ENCODE data around the gene FNDC3B. TPM values are rescaled to one million over a fixed set of nuclear protein-coding genes. Genes with fewer than 3 reads are reported as not detected.

Gene FNDC3B
- total and polyA plus RNA-seq, 7 donors = 16.2 to 93.9 (median 50.3) TPM

DNA sequence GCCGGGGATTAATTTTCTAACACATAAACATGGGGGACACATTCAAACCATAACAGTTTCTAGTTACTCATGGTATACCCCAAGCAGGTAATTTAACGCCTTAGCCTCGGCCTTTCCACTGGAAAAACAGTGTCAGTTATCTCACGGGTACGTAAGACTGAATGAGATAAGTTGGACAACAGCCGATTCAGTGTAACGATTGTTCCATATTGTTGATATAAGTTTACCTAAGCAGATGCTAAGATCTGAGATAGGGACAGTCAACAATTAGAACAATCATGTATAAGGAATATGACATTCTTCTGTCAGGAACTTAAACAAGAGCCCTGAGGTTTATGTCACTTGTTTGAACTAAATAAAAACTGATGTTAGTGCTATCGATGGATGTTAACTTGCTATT lies 278.1 kb downstream of the FNDC3B start:
- Histone ChIP-seq H3K36me3 (peaks cover 0 to 4% (median 0%) of the 10 kb centered on the region in 4 donors), H3K27me3 (no peaks in the 10 kb centered on the region), H3K4me3 (no peak overlapping the region), H3K9me3 (no peaks in the 10 kb centered on the region), H3K4me1 (peaks cover 0 to 95% (median 83%) of the 10 kb centered on the region in 4 donors), H3K27ac (peak overlapping the region; percentile 64 to 89 (median 74))
- intact Hi-C loops (cut with DNase I) = loop anchor here (5.0 kb wide), 2 partner anchors 60 to 190 kb away; no protein-coding TSS in a partner anchor
- TF ChIP-seq POLR2AphosphoS5 (IDR thresholded peaks at IDR 0.05) = no peak
- no peak for TF ChIP-seq POLR2A (IDR thresholded peaks at IDR 0.05)
- TF ChIP-seq EP300 (IDR thresholded peaks at IDR 0.05) = no peak
- no peak for TF ChIP-seq CTCF (IDR thresholded peaks at IDR 0.05)
- 76 to 88% methylated on average over 8 of the region's 8 CpGs for WGBS, 2 donors
- DNase-seq = no peak

GRCh38 chr3:172317984-172318383 lies 278.6 kb downstream of the FNDC3B start:
- peaks cover 0 to 90% (median 78%) of the 10 kb centered on the region in 4 donors for H3K4me1 ChIP-seq
- H3K4me3 ChIP-seq = no peak overlapping the region
- intact Hi-C loops (cut with DNase I) = loop anchor here (5.0 kb wide), 2 partner anchors 61 to 191 kb away; no protein-coding TSS in a partner anchor
- TF ChIP-seq EP300 (IDR thresholded peaks at IDR 0.05) = peak in 1 of 4 donors; percentile 52
- TF ChIP-seq POLR2AphosphoS5 (IDR thresholded peaks at IDR 0.05) = peak in 3 of 4 donors; percentile 61 to 88 (median 62)
- no peak for TF ChIP-seq CTCF (IDR thresholded peaks at IDR 0.05)
- 4 to 13% methylated on average over 1 of the region's 1 CpG for WGBS, 2 donors
- no peaks in the 10 kb centered on the region for H3K9me3 ChIP-seq
- H3K27me3 ChIP-seq = no peaks in the 10 kb centered on the region
- H3K36me3 ChIP-seq = peaks cover 0 to 1% (median 0%) of the 10 kb centered on the region in 4 donors
- peak; percentile 73 for DNase-seq
- peak overlapping the region; percentile 64 to 89 (median 74) for H3K27ac ChIP-seq

GRCh38 chr3:172319595-172319994 lies 280.2 kb downstream of the FNDC3B start:
- TF ChIP-seq CTCF (IDR thresholded peaks at IDR 0.05) = no peak
- peak in 2 of 4 donors; percentile 1 to 43 for TF ChIP-seq EP300 (IDR thresholded peaks at IDR 0.05)
- no peak for TF ChIP-seq POLR2A (IDR thresholded peaks at IDR 0.05)
- peak in 3 of 4 donors; percentile 42 to 66 (median 59) for TF ChIP-seq POLR2AphosphoS5 (IDR thresholded peaks at IDR 0.05)
- H3K27ac ChIP-seq = peak overlapping the region; percentile 64 to 89 (median 74)
- no peak for DNase-seq
- intact Hi-C loops (cut with DNase I) = loop anchor here (5.0 kb wide), 2 partner anchors 62 to 192 kb away; no protein-coding TSS in a partner anchor
- no peaks in the 10 kb centered on the region for H3K27me3 ChIP-seq
- WGBS, 2 donors = 87% methylated on average over 8 of the region's 8 CpGs
- no peaks in the 10 kb centered on the region for H3K36me3 ChIP-seq
- H3K4me3 ChIP-seq = no peak overlapping the region
- peaks cover 0 to 87% (median 65%) of the 10 kb centered on the region in 4 donors for H3K4me1 ChIP-seq
- no peaks in the 10 kb centered on the region for H3K9me3 ChIP-seq

GRCh38 chr3:172320468-172320867 lies 281.1 kb downstream of the FNDC3B start:
- WGBS, 2 donors = 76 to 91% methylated on average over 2 of the region's 2 CpGs
- Histone ChIP-seq H3K36me3 (peaks cover 0 to 2% (median under 1%) of the 10 kb centered on the region in 4 donors), H3K4me1 (peaks cover 0 to 83% (median 58%) of the 10 kb centered on the region in 4 donors), H3K27me3 (no peaks in the 10 kb centered on the region), H3K4me3 (no peak overlapping the region), H3K27ac (peak overlapping the region in 3 of 4 donors; percentile 64 to 89 (median 78)), H3K9me3 (no peaks in the 10 kb centered on the region)
- TF ChIP-seq POLR2A (IDR thresholded peaks at IDR 0.05) (no peak), POLR2AphosphoS5 (IDR thresholded peaks at IDR 0.05) (peak in 1 of 4 donors; percentile 22), EP300 (IDR thresholded peaks at IDR 0.05) (no peak), CTCF (IDR thresholded peaks at IDR 0.05) (no peak)
- no peak for DNase-seq
- intact Hi-C loops (cut with DNase I) = no loop called here
